Measurements from ENCODE around the gene CC2D1B. TPM values are rescaled to one million over a fixed set of nuclear protein-coding genes. Genes with fewer than 3 reads are reported as not detected.
A peak's percentile ranks its signal among the peaks of the same experiment; 100 is the strongest.

CC2D1B gene
- total RNA-seq, 1 experiment from 2014 or later, result 26.0 TPM

DNA sequence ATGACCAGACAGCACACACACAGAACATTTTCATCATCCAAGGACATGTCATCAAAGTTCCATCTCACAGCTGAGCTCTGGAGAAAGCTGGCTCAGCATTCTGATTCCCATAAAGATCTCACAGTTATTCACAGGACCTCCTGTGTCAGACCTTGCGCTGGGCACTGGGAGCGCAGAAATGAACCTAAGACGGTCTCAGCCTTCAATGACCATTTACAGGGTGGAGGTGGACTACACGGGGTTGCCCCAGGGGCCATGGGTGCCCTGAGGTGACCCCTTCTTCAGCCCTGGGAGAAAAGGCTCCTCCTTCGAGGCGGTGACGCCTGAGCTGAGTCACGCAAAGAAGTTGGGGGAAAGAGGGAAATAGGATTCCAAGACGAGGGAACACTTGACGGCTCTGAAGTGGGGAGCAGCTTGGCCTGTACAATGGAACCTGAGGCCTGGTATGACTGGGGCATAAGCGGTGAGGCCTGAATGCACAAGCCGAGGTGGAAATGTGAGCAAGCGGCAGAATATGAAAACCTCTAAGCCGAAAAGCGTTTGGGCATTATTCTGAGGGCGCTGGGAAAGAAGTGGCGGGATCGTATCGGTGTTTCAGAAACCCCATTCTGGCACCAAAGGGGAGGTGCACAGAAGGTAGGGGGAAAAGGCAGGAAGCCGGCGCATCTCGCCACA is 797 bp downstream of the CC2D1B start:
- peak overlapping the region; percentile 84 for H3K4me3 ChIP-seq (ENCODE audit: low read length)
- peaks cover 19% of the 10 kb centered on the region for H3K79me2 ChIP-seq (ENCODE audit: low read length)
- H3K9me2 ChIP-seq (replicated peaks; ENCODE audit: low read length), result no peaks in the 10 kb centered on the region
- peak overlapping the region; percentile 94 for H3K9ac ChIP-seq (ENCODE audit: low read length)
- peak; percentile 11 for ATAC-seq
- H3K9me3 ChIP-seq (ENCODE audit: low read length), result no peaks in the 10 kb centered on the region
- peak; percentile 53 for DNase-seq
- POLR2A ChIA-PET (ENCODE audit: unreplicated experiment), result no interaction called here
- peak overlapping the region; percentile 86 for H3K4me2 ChIP-seq (ENCODE audit: low read length)
- peak overlapping the region; percentile 70 for H3K27ac ChIP-seq (ENCODE audit: low read length)
- intact Hi-C loops (cut with micrococcal nuclease), result loop anchor here (5.0 kb wide), 3 partner anchors 223 to 308 kb away; partner anchors contain the start of genes BTF3L4, TXNDC12 and ZFYVE9
- H3F3A ChIP-seq (ENCODE audit: low read length, unreplicated experiment), result no peaks in the 10 kb centered on the region
- TSS peak; percentile 49 for BruUV-seq (replicated peaks)
- H4K20me1 ChIP-seq (ENCODE audit: low read length), result no peaks in the 10 kb centered on the region
- peak overlapping the region; percentile 87 for H2AFZ ChIP-seq (ENCODE audit: low read length)
- peaks cover 20% of the 10 kb centered on the region for H3K4me1 ChIP-seq (ENCODE audit: insufficient read depth, low read length)
- CTCF ChIA-PET, result no interaction called here
- H3K36me3 ChIP-seq (ENCODE audit: low read depth, low read length), result peaks cover 10% of the 10 kb centered on the region; the same call in 1 of the 2 replicates
- no peak for TF ChIP-seq EZH2phosphoT487 (IDR thresholded peaks at IDR 0.05; ENCODE audit: borderline replicate concordance, low read length)
- TF ChIP-seq EZH2 (IDR thresholded peaks at IDR 0.05; ENCODE audit: low read length, unreplicated experiment), result no peak
- TF ChIP-seq, protein P1, sequence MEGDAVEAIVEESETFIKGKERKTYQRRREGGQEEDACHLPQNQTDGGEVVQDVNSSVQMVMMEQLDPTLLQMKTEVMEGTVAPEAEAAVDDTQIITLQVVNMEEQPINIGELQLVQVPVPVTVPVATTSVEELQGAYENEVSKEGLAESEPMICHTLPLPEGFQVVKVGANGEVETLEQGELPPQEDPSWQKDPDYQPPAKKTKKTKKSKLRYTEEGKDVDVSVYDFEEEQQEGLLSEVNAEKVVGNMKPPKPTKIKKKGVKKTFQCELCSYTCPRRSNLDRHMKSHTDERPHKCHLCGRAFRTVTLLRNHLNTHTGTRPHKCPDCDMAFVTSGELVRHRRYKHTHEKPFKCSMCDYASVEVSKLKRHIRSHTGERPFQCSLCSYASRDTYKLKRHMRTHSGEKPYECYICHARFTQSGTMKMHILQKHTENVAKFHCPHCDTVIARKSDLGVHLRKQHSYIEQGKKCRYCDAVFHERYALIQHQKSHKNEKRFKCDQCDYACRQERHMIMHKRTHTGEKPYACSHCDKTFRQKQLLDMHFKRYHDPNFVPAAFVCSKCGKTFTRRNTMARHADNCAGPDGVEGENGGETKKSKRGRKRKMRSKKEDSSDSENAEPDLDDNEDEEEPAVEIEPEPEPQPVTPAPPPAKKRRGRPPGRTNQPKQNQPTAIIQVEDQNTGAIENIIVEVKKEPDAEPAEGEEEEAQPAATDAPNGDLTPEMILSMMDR (conservative IDR thresholded peaks at IDR 0.05; ENCODE audit: low read depth, low read length), result no peak
- H3K27me3 ChIP-seq (ENCODE audit: low read length), result no peaks in the 10 kb centered on the region

DNA sequence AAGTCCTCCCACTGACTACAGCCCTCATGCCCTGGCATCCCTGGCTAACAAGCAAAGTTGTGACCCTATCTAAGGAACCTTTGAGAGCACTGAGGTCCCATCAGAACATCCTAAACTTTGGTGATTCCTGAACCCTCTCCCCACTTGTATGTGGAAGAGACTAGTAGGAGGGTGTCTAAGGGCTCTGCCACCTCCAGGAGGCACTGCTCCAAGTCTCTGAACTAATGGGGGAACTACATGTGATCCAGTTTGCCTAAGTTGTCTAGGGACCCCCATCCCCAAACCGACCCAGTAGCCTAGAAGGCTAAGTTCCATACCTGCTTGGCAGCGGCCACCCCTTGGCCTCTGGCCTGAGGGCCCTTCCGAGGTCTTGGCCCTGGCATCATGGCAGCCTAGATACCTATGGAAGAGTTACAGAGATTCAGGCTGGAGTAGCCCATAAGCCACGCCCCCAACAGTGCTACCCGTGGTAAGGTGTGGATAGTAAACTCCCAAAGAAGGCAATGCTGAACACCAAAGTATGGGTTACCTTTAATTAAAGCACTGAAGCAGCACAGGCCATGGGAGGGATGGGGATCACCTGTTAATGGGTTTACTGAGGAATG is 1.7 kb downstream of the CC2D1B start:
- Histone ChIP-seq H4K20me1 (ENCODE audit: low read length) (no peaks in the 10 kb centered on the region), H3K4me3 (ENCODE audit: low read length) (peak overlapping the region; percentile 84), H3K27ac (ENCODE audit: low read length) (no peak overlapping the region), H3K79me2 (ENCODE audit: low read length) (peaks cover 19% of the 10 kb centered on the region), H2AFZ (ENCODE audit: low read length) (no peak overlapping the region), H3K9ac (ENCODE audit: low read length) (no peak overlapping the region), H3K36me3 (ENCODE audit: low read depth, low read length) (peaks cover 12% of the 10 kb centered on the region; the same call in 1 of the 2 replicates), H3K27me3 (ENCODE audit: low read length) (no peaks in the 10 kb centered on the region), H3K9me3 (ENCODE audit: low read length) (no peaks in the 10 kb centered on the region), H3K4me1 (ENCODE audit: insufficient read depth, low read length) (peaks cover 20% of the 10 kb centered on the region), H3K9me2 (replicated peaks; ENCODE audit: low read length) (no peaks in the 10 kb centered on the region), H3K4me2 (ENCODE audit: low read length) (peak overlapping the region; percentile 86), H3F3A (ENCODE audit: low read length, unreplicated experiment) (no peaks in the 10 kb centered on the region)
- POLR2A ChIA-PET (ENCODE audit: unreplicated experiment), result no interaction called here
- intact Hi-C loops (cut with micrococcal nuclease), result no loop called here
- no peak for ATAC-seq
- CTCF ChIA-PET, result no interaction called here
- no TSS peak for BruUV-seq (replicated peaks)
- TF ChIP-seq, protein P1 (conservative IDR thresholded peaks at IDR 0.05; ENCODE audit: low read depth, low read length), result peak; percentile 15; the same call in 1 of the 2 replicates
- TF ChIP-seq EZH2phosphoT487 (IDR thresholded peaks at IDR 0.05; ENCODE audit: borderline replicate concordance, low read length), result no peak
- DNase-seq, result no peak

DNA sequence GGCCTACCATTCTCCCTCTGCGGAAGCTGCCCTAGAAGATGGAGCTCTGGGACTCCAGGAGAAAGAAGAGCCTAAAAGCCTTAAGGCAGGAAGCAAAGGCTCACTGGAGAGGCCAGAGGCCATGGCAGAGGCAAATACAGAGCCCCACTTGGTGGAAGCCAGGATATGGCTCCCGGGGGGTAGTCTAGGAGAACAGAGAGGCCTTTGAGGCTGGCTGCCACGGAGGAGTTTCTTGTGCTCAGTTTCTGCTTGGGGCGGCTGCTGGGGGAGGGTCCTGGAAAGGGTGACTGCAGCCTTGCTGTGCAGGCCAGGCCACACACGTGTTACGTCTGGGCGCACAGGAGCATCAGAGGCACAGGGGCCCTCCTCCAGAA is 5.4 kb downstream of the CC2D1B start:
- TF ChIP-seq, protein P1 (conservative IDR thresholded peaks at IDR 0.05; ENCODE audit: low read depth, low read length), result no peak
- Histone ChIP-seq H3K4me2 (ENCODE audit: low read length) (no peak overlapping the region), H3K79me2 (ENCODE audit: low read length) (peaks cover 19% of the 10 kb centered on the region), H3K9me2 (replicated peaks; ENCODE audit: low read length) (no peaks in the 10 kb centered on the region), H3K4me1 (ENCODE audit: insufficient read depth, low read length) (peaks cover 9% of the 10 kb centered on the region), H3K9ac (ENCODE audit: low read length) (no peak overlapping the region), H4K20me1 (ENCODE audit: low read length) (no peaks in the 10 kb centered on the region), H3K9me3 (ENCODE audit: low read length) (no peaks in the 10 kb centered on the region), H3K27me3 (ENCODE audit: low read length) (no peaks in the 10 kb centered on the region), H3F3A (ENCODE audit: low read length, unreplicated experiment) (no peaks in the 10 kb centered on the region), H2AFZ (ENCODE audit: low read length) (no peak overlapping the region), H3K27ac (ENCODE audit: low read length) (no peak overlapping the region), H3K36me3 (ENCODE audit: low read depth, low read length) (peaks cover 20% of the 10 kb centered on the region; the same call in 1 of the 2 replicates), H3K4me3 (ENCODE audit: low read length) (no peak overlapping the region)
- ATAC-seq (no peak), DNase-seq (no peak)
- intact Hi-C loops (cut with micrococcal nuclease), result no loop called here
- CTCF ChIA-PET, result no interaction called here
- BruUV-seq (replicated peaks), result no TSS peak
- POLR2A ChIA-PET (ENCODE audit: unreplicated experiment), result no interaction called here

Measured in PC-3 (cell line).